ENCODE results near the gene ZNF592.
"Not testable (repeated sequence)": the region's sequence is repeated elsewhere in the genome, so short reads cannot be mapped to it uniquely, and the experiment has no call there.

Gene ZNF592

GRCh38 chr15:84748274-84749110, at the start of gene ZNF592:
ZNF592 (plus strand) TSS chr15:84748592; CDS start chr15:84782676, 34,084 bp downstream.
- peak; percentile 93 for DNase-seq

DNA sequence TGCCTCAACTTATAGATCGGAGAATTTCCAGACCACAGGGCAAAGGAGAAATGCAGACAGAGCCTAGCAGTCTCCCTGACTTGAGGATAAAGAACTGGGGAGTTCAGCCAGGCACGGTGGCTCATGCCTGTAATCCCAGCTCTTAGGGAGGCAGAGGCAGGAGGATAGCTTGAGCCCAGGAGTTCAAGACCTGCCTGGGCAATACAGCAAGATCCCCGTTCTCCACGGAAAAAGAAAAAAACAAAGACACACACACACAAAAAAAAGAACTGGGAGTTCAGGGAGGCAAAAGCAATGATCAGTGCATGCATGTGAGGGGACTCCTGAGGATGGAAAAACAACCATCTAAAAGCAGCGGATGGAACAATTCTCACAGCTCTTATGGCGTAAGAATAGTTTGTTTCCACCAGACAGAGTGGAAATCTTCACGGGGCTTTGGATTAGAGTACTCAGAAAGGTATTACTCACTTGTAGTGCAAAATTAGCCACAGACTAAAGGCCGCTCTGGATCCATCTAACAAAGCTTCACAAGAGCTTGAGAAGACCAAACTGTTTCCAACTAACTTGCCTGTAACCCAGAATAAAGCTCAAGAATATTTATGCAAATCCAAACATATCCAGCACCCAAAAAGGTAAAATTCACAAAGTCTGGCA, 48.7 kb upstream of the ZNF592 start:
- no peak for DNase-seq

GRCh38 chr15:84702961-84703482, 45.4 kb upstream of the ZNF592 start:
- DNase-seq = no peak

DNA sequence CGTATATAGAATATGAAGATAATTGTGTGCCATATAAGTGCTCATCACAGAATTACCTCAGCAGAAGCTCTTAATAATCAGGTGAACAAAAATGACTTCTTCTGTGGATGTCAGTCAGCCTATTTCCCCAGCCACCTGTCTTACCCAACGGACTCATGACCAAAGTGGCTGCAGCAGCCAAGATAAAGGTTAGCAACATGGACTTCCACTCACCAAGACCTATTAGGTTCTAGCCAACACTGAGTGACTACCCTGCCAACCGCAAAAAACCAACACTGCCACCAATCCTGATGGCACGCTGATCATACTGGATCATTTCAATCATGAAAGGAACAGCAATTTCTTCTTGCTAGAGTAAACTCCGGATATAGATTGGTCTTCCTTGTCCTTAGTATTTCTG, 44.6 kb upstream of the ZNF592 start:
- DNase-seq = no peak

DNA sequence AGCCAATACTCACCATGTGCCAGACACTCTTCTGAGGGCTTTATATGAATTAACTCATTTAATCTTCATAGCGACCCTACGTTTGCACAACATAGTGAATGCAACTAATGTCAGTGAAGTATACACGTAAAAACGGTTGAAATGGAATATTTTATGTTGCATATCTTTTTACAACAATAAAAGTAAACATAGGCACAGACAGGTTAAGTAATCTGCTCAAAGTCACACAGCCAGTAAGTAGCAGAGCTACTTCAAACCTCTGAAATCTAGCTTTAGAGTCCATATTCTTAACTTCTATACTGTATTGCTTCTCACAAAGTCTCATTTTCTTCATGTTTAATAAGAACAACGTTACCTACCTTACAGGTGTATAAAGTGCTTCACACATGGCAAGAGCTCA, 34.0 kb upstream of the ZNF592 start:
- no peak for DNase-seq

DNA sequence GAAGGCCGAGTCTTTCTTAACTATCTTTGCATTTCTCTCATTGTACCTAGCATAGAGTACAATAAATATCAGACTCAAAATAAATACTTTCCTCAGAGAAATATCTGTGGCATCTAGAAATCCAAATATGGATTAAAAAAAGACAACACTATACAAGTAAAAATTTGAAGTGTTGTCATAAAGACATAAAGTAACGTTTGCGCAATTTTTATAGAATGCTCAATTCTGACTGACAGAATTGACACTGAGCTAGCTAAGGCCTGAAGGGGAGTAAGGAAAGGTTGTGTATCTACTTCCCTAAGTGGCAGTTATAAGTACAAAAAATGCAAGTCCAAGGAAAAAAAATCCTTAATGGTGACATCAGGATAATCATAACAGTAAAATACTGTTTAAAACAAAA, 33.6 kb upstream of the ZNF592 start:
- no peak for DNase-seq

GRCh38 chr15:84715441-84716035, 32.9 kb upstream of the ZNF592 start:
- DNase-seq = peak; percentile 52

- DNase-seq = peak; percentile 97
Observed at GRCh38 chr15:84716036-84716732, 32.2 kb upstream of the ZNF592 start, which contains the start of gene SEC11A. SEC11A (minus strand) TSS chr15:84716139; CDS start chr15:84716075, 64 bp downstream.

DNA sequence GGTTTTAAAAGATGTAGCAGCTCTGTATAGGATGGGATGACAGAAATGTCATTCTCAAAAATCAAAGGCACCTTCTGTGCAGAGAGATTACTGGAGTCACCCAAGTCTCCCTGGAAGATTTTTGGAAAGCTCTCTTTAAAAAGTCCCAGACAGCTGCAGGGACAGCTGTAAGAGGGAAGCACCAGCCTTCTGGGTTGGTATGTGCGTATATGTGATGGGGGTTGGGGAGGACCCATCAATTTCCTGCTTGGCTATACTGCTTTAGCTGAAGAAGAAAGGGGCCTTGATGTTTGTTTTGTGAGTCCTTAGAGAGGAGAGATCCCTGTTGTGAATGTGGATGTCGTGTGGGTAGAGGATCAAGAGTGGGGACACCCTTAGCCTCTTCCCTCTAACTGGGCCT, 27.0 kb upstream of the ZNF592 start:
- DNase-seq = no peak

DNA sequence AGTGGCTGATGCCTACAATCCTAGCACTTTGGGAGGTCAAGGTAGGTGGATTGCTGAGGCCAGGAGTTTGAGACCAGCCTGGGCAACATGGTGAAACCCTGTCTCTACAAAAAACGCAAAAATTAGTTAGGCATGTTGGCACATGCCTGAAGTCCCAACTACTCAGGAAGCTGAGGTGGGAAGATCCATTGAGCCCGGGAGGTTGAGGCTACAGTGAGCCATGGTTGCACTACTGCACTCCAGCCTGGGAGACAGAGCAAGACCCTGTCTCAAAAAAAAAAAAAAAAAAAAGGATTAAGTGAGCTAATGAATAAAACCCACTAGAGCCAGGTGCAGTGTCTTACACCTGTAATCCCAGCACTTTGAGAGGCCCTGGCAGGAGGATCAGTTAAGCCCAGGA, 25.8 kb upstream of the ZNF592 start:
- DNase-seq = no peak

DNA sequence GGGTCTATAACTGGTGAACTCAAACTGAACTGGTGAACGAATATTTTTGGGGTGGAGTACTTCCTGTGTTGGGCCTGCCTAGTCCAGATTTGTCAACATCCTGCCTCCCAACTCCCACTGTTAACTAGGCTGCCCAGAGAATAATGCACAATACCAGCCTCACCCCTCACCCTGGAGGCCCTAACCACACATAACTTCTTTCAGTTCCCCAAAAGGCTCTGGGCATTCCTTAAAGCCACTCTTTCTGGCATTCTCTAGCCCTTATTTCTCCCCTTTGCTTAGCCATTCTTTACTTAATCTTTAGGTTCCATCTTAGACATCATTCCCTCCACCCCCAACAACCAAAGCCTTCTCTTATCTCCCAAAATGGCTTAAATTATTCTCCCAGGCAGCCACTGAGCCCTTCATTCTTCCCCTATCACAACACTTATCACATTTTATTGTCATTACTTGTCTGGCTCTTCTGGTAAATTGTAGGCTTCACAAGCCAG, 23.3 kb upstream of the ZNF592 start:
- DNase-seq = no peak

DNA sequence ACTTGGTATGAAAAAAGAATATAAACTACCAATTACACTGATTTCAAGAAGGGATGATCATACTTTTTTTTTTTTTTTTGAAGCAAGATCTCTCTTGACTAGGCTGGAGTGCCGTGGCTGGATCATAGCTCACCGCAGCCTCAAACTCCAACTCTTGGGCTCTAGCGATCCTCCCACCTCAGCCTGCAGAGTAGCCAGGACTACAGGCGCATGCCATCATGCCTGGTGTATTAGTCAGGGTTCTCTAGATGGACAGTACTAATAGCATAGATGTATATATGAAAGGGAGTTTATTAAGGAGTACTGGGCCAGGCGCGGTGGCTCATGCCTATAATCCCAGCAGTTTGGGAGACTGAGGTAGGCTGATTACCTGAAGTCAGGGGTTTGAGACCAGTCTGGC, 21.0 kb upstream of the ZNF592 start:
- no peak for DNase-seq

DNA sequence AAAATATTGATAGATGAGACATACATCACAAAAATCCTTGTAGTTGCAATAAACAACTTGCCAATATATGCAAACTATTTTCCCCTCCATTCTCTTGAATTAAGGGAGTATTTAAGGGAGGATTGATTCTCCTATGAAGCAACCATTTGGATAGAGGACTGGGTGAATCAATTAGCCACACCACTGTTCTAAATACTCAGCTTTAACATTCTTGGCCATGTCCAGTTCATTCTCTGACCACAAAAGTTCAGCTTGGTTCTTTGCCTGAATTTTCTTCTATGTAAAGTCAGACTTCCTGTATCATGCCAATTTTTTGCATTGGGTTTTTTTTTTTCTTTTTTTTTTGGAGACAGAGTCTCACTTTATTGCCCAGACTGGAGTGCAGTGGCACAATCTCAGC, 16.6 kb upstream of the ZNF592 start:
- DNase-seq = no peak

- no peak for DNase-seq
Observed at GRCh38 chr15:84734794-84735479, 13.5 kb upstream of the ZNF592 start.

GRCh38 chr15:84735480-84736061, 12.8 kb upstream of the ZNF592 start:
- not testable (repeated sequence) for DNase-seq

DNA sequence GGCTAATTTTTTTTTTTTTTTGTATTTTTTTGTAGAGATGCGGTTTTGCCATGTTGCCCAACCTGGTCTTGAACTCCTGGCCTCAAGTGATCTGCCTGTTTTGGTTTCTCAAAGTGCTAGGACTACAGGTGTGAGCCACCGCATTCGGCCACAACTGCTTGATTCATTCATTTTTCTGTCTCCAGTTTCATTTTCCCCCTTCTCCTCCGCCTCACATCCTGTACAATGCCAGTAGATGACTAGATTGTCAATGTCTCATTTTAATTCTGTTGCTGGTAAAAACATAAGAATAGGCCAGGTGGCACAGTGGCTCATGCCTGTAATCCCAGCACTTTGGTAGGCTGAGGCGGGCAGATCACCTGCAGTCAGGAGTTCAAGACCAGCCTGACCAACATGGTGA, 12.0 kb upstream of the ZNF592 start:
- DNase-seq = no peak

DNA sequence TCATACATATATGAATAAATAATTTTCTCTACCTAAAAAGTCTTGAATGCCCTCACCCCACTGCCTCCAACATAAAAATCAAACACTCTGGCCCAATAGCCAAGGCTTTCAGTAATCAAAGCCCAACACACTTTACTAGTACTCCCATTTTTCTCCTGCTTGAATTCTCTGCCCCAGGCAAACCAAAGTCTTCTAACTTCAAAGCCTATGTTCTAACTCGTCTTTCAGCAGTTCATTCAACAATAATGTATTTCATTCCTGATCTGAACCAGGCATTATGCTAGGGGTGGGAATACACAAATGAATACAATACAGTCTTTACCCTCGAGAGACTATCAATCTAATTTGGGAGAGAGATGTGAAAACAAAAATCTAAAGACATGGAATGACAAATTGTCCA, 11.4 kb upstream of the ZNF592 start:
- DNase-seq = no peak

DNA sequence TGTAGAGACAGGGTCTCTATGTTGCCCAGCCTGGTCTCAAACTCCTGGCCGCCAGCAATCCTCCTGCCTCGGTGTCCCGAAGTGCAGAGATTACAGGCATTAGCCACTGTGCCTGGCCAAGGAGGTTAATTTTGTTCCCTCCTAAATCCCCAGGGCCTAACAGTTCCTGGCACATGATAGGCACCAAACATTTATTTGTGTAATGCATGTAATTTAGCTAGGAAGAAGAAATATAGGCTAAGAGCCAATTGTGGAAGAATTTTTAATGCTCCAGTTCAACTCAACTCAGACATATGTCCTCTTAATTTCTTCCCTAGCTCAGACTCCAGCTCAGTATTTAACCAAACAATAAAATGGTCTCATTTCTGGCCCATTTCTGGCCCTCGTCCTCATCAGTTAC, 7.7 kb upstream of the ZNF592 start:
- DNase-seq = no peak

GRCh38 chr15:84741121-84741520, 7.3 kb upstream of the ZNF592 start:
- no peak for DNase-seq

DNA sequence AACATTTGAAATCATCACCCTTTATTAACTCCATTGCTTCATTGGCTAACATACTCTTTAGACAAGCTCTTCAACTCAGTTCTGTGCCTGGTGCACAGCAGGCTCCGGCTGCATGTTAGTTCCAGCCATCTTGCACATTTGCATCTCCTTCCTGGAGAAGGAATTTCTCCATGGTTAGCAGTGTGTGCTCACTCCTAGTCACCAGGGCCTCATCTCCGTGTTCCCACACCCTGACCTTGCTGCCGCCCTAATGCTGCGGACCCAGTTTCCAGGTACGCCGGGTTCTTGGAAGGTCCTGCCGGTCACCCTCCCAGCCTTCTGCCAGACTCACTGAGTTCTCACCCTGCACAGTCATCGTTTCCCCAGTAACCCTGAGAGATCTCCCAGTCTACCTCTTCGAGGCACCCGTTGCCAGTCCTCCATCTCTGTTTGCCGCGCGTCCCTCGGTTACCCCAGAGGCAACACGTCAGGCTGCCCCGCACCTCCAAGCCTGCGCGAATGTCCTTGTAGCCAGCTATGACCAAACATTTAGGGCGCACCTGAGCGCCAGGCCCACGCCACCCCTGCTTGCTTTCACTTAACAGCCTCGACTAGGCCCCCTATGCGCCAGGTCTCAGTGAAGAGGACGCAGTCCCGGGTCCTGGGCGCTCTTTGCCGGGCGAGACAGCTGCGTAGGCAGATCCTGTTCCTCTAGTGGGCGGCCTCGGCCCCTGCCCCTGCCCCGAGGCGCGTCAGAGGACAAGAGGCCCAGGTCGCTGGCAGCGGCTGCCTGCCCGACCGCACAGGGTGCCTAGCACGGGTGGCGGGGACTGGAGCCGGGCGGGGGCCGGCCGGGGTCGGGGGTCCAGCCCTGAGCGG, 747 bp upstream of the ZNF592 start:
- peak; percentile 89 for DNase-seq
